SK-N-SH treated with all-trans-retinoic acid at 6 μM for 48 hours (cell line): ENCODE results near the gene C15orf62.

Source experiments
- ATAC-seq: fragments of 200-7000 bp; cut with Tn5 transposase; 3 replicates; pipeline ENCODE4 v1.9.1; 2020; ENCODE audit warnings: mild to moderate bottlenecking, moderate library complexity
- ARNTL ChIP-seq: fragments of 450-650 bp; formaldehyde crosslinking; IDR thresholded peaks from 2 replicates; pipeline ENCODE4 v1.5.0; 2020; ENCODE audit warnings: low read depth, mild to moderate bottlenecking, moderate library complexity, borderline replicate concordance
- BACH2 ChIP-seq: fragments of 250-450 bp; sonication (Bioruptor Pico); IDR thresholded peaks from 2 replicates; pipeline ENCODE4 v1.9.0; 2021; ENCODE audit warnings: mild to moderate bottlenecking, borderline replicate concordance
- ESRRG ChIP-seq: fragments of 250-450 bp; sonication (Bioruptor Pico); IDR thresholded peaks from 2 replicates; pipeline ENCODE4 v1.6.1; 2021; ENCODE audit warnings: mild to moderate bottlenecking
- GLIS3 ChIP-seq: fragments of 250-450 bp; sonication (Bioruptor Pico); IDR thresholded peaks from 2 replicates; pipeline ENCODE4 v1.5.0; 2020; ENCODE audit warnings: mild to moderate bottlenecking, moderate library complexity
- ISL1 ChIP-seq: fragments of 250-450 bp; sonication (Bioruptor Pico); IDR thresholded peaks from 2 replicates; pipeline ENCODE4 v2.1.2; 2022; ENCODE audit warnings: mild to moderate bottlenecking, moderate library complexity
- OSR1 ChIP-seq: fragments of 250-450 bp; sonication (Bioruptor Pico); IDR thresholded peaks from 2 replicates; pipeline ENCODE4 v1.8.0; 2022; ENCODE audit warnings: moderate library complexity, mild to moderate bottlenecking, inconsistent platforms
- POU6F1 ChIP-seq: fragments of 250-450 bp; sonication (Bioruptor Pico); IDR thresholded peaks from 2 replicates; pipeline ENCODE4 v1.8.0; 2021; ENCODE audit warnings: low read depth, mild to moderate bottlenecking, moderate library complexity, borderline replicate concordance
- PPARA ChIP-seq: fragments of 250-450 bp; sonication (Bioruptor Pico); IDR thresholded peaks from 2 replicates; pipeline ENCODE4 v1.5.0; 2020; ENCODE audit warnings: mild to moderate bottlenecking, borderline replicate concordance
- RARB ChIP-seq: fragments of 250-450 bp; sonication (Bioruptor Pico); IDR thresholded peaks from 2 replicates; pipeline ENCODE4 v1.8.0; 2021; ENCODE audit warnings: mild to moderate bottlenecking, moderate library complexity
- SNAI2 ChIP-seq: fragments of 250-450 bp; sonication (Bioruptor Pico); IDR thresholded peaks from 2 replicates; pipeline ENCODE4 v1.5.0; 2020; ENCODE audit warnings: mild to moderate bottlenecking, moderate library complexity
- TCF4 ChIP-seq: fragments of 250-450 bp; sonication (Bioruptor Pico); IDR thresholded peaks from 2 replicates; pipeline ENCODE4 v1.8.0; 2021; ENCODE audit warnings: mild to moderate bottlenecking, moderate library complexity, borderline replicate concordance
- ZC3H10 ChIP-seq: fragments of 250-450 bp; sonication (Bioruptor Pico); IDR thresholded peaks from 2 replicates; pipeline ENCODE4 v1.5.1; 2021; ENCODE audit warnings: mild to moderate bottlenecking, moderate library complexity
- ZFP3 ChIP-seq: fragments of 250-450 bp; sonication (Bioruptor Pico); IDR thresholded peaks from 2 replicates; pipeline ENCODE4 v1.5.0; 2020; ENCODE audit warnings: mild to moderate bottlenecking, moderate library complexity
- ZFP30 ChIP-seq: fragments of 450-650 bp; formaldehyde crosslinking; IDR thresholded peaks from 2 replicates; pipeline ENCODE4 v1.5.0; 2022; ENCODE audit warnings: mild to moderate bottlenecking, moderate library complexity
- ZNF565 ChIP-seq: fragments of 450-650 bp; formaldehyde crosslinking; conservative IDR thresholded peaks from 2 replicates; pipeline ENCODE4 v1.5.0; 2020; ENCODE audit warnings: low read depth, mild to moderate bottlenecking, moderate library complexity
- ZNF70 ChIP-seq: fragments of 450-650 bp; formaldehyde crosslinking; IDR thresholded peaks from 2 replicates; pipeline ENCODE4 v1.5.0; 2020; ENCODE audit warnings: mild to moderate bottlenecking, moderate library complexity
- TF ChIP-seq, protein P1 (sequence below): fragments of 250-450 bp; sonication (Bioruptor Pico); IDR thresholded peaks from 2 replicates; pipeline ENCODE4 v1.5.1; 2021; ENCODE audit warnings: mild to moderate bottlenecking, moderate library complexity
- TF ChIP-seq, protein P2 (sequence below): fragments of 250-450 bp; sonication (Bioruptor Pico); IDR thresholded peaks from 2 replicates; pipeline ENCODE4 v1.5.0; 2020; ENCODE audit warnings: mild to moderate bottlenecking, moderate library complexity
- TF ChIP-seq, protein P3 (sequence below): fragments of 250-450 bp; sonication (Bioruptor Pico); IDR thresholded peaks from 2 replicates; pipeline ENCODE4 v1.5.1; 2020; ENCODE audit warnings: low read depth, mild to moderate bottlenecking, moderate library complexity
- TF ChIP-seq, protein P4 (sequence below): fragments of 250-450 bp; sonication (Bioruptor Pico); IDR thresholded peaks from 2 replicates; pipeline ENCODE4 v1.8.0; 2020; ENCODE audit warnings: mild to moderate bottlenecking, moderate library complexity, borderline replicate concordance

The C15orf62 gene

GRCh38 chr15:40772014-40772413 is 2.2 kb downstream of the C15orf62 start:
- no peak for ATAC-seq
- TF ChIP-seq, protein P1, sequence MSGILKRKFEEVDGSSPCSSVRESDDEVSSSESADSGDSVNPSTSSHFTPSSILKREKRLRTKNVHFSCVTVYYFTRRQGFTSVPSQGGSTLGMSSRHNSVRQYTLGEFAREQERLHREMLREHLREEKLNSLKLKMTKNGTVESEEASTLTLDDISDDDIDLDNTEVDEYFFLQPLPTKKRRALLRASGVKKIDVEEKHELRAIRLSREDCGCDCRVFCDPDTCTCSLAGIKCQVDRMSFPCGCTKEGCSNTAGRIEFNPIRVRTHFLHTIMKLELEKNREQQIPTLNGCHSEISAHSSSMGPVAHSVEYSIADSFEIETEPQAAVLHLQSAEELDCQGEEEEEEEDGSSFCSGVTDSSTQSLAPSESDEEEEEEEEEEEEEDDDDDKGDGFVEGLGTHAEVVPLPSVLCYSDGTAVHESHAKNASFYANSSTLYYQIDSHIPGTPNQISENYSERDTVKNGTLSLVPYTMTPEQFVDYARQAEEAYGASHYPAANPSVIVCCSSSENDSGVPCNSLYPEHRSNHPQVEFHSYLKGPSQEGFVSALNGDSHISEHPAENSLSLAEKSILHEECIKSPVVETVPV (CRISPR knock-in tag): no peak
- no peak for TF ChIP-seq ZFP3

DNA sequence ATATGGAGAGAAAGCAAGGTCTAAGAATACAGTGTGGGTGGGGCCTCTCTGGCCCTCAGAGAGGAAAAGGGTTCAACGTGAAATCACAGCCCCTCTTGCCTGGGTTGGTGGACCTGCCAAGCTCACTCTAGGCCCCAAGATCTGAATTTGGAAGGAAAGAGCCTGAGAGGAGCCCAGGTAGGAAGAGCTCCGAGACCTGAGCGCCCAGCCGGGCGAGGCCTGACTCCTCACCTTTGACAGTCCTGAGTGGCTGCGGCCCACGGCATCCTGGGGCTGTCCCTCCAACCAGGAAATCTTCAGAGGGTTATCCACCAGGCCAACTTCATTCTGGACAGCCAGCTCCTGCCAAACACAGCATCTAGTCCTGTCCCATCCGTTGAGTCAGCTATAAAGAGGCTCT is 3.7 kb downstream of the C15orf62 start:
- TF ChIP-seq BACH2 (no peak), PPARA (CRISPR knock-in tag) (no peak), ZNF565 (no peak), TCF4 (CRISPR knock-in tag) (no peak), ZNF70 (CRISPR knock-in tag) (no peak)
- TF ChIP-seq, protein P1 (CRISPR knock-in tag): no peak
- no peak for ATAC-seq

DNA sequence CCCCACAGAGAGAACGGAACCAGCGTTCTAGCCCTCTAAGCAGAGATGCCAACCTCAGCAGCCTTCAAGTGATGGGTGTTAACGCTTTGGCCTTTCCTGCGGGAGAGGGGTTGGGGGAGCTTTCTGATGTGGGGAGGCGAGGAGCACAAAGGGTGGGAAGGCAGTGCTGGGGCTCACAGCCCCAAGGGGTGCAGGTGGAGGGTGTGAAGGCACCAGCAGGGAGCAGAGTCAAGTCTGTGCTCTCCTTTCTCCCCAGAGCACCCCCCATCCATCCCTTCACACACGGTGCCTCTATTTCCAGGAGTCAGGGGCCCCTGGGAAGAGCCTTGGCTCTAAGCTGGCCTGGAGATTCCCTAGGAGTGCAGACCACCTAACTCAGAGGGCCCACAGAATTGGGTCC is 4.1 kb downstream of the C15orf62 start:
- no peak for TF ChIP-seq ZNF565
- TF ChIP-seq POU6F1 (CRISPR knock-in tag): no peak
- no peak for TF ChIP-seq BACH2
- TF ChIP-seq GLIS3: no peak
- no peak for TF ChIP-seq ZFP30 (CRISPR knock-in tag)
- no peak for TF ChIP-seq ISL1 (CRISPR knock-in tag)
- TF ChIP-seq PPARA (CRISPR knock-in tag): no peak
- TF ChIP-seq, protein P2, sequence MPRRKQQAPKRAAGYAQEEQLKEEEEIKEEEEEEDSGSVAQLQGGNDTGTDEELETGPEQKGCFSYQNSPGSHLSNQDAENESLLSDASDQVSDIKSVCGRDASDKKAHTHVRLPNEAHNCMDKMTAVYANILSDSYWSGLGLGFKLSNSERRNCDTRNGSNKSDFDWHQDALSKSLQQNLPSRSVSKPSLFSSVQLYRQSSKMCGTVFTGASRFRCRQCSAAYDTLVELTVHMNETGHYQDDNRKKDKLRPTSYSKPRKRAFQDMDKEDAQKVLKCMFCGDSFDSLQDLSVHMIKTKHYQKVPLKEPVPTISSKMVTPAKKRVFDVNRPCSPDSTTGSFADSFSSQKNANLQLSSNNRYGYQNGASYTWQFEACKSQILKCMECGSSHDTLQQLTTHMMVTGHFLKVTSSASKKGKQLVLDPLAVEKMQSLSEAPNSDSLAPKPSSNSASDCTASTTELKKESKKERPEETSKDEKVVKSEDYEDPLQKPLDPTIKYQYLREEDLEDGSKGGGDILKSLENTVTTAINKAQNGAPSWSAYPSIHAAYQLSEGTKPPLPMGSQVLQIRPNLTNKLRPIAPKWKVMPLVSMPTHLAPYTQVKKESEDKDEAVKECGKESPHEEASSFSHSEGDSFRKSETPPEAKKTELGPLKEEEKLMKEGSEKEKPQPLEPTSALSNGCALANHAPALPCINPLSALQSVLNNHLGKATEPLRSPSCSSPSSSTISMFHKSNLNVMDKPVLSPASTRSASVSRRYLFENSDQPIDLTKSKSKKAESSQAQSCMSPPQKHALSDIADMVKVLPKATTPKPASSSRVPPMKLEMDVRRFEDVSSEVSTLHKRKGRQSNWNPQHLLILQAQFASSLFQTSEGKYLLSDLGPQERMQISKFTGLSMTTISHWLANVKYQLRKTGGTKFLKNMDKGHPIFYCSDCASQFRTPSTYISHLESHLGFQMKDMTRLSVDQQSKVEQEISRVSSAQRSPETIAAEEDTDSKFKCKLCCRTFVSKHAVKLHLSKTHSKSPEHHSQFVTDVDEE (CRISPR knock-in tag): no peak
- TF ChIP-seq ARNTL: no peak
- TF ChIP-seq, protein P3, sequence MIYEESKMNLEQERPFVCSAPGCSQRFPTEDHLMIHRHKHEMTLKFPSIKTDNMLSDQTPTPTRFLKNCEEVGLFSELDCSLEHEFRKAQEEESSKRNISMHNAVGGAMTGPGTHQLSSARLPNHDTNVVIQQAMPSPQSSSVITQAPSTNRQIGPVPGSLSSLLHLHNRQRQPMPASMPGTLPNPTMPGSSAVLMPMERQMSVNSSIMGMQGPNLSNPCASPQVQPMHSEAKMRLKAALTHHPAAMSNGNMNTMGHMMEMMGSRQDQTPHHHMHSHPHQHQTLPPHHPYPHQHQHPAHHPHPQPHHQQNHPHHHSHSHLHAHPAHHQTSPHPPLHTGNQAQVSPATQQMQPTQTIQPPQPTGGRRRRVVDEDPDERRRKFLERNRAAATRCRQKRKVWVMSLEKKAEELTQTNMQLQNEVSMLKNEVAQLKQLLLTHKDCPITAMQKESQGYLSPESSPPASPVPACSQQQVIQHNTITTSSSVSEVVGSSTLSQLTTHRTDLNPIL: no peak
- TF ChIP-seq RARB (CRISPR knock-in tag): no peak
- TF ChIP-seq ZNF70 (CRISPR knock-in tag): no peak
- TF ChIP-seq ESRRG (CRISPR knock-in tag): no peak
- no peak for TF ChIP-seq TCF4 (CRISPR knock-in tag)
- no peak for TF ChIP-seq ZC3H10 (CRISPR knock-in tag)
- TF ChIP-seq, protein P1 (CRISPR knock-in tag): no peak
- no peak for TF ChIP-seq ZFP3
- ATAC-seq: no peak

DNA sequence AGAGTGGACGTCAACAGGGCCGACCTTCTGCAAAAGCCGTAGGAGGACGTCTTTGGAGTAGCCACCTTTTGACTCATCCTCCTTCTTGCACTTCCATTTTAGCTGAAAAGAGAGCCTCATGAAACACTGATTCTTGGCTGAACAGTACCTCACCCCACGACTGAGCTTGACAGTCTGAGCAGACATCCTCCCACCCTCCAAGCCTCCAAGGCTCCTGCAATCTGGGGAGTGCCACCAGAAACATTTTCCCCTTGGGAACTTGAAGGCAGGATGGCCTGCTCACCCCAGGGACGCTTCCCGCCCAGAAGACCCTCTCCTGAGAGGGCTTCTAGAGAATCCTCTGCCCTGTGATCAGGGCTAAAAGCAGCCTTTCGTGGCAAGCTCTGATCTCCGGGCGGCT is 5.2 kb downstream of the C15orf62 start:
- no peak for ATAC-seq
- TF ChIP-seq, protein P2 (CRISPR knock-in tag): no peak
- no peak for TF ChIP-seq ZNF565
- TF ChIP-seq, protein P1 (CRISPR knock-in tag): no peak
- TF ChIP-seq SNAI2 (CRISPR knock-in tag): no peak
- no peak for TF ChIP-seq OSR1 (CRISPR knock-in tag)
- TF ChIP-seq, protein P4, sequence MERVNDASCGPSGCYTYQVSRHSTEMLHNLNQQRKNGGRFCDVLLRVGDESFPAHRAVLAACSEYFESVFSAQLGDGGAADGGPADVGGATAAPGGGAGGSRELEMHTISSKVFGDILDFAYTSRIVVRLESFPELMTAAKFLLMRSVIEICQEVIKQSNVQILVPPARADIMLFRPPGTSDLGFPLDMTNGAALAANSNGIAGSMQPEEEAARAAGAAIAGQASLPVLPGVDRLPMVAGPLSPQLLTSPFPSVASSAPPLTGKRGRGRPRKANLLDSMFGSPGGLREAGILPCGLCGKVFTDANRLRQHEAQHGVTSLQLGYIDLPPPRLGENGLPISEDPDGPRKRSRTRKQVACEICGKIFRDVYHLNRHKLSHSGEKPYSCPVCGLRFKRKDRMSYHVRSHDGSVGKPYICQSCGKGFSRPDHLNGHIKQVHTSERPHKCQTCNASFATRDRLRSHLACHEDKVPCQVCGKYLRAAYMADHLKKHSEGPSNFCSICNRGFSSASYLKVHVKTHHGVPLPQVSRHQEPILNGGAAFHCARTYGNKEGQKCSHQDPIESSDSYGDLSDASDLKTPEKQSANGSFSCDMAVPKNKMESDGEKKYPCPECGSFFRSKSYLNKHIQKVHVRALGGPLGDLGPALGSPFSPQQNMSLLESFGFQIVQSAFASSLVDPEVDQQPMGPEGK (CRISPR knock-in tag): no peak
